Ovary (tissue), 9 donors: ENCODE data around the gene NRXN3. TPM values are rescaled to one million over a fixed set of nuclear protein-coding genes. Genes with fewer than 3 reads are reported as not detected.

Experiments used
- DNase-seq, 5 donors: peaks; one replicate each; pipeline ENCODE4 v3.0.0-alpha.2; 2019 to 2020
- H3K27ac ChIP-seq, 2 donors: fragments of 200-600 bp; one replicate each; pipeline versions ENCODE4 v1.5.1 to v1.8.0; 2019 to 2022
- H3K27me3 ChIP-seq: fragments of 200-600 bp; one replicate; pipeline ENCODE4 v1.8.0; 2022
- H3K36me3 ChIP-seq: fragments of 200-600 bp; sonication (generic); one replicate; pipeline ENCODE4 v1.5.1; 2019
- H3K4me1 ChIP-seq: one replicate; pipeline ENCODE4 v1.8.1; 2013; ENCODE audit warnings: mild to moderate bottlenecking, moderate library complexity; ENCODE audit not compliant: insufficient read depth
- H3K4me3 ChIP-seq: fragments of 200-600 bp; sonication (generic); one replicate; pipeline ENCODE4 v1.5.1; 2017
- H3K9me3 ChIP-seq, 2 donors: fragments of 200-600 bp in 1 of 2; sonication (generic) in 1 of 2; one replicate each; pipeline versions ENCODE4 v1.5.1 to v1.8.1; 2013 to 2019; ENCODE audit warnings: mild to moderate bottlenecking in 1 of 2, moderate library complexity in 1 of 2
- CTCF ChIP-seq, 3 donors: fragments of 450-650 bp in 2 of 3; fragments of 200-600 bp in 1 of 3; IDR thresholded peaks; one replicate each; pipeline versions ENCODE4 v1.5.1 to v1.8.0; 2016 to 2022; ENCODE audit warnings: antibody characterized with exemption in 3 of 3, mild to moderate bottlenecking in 1 of 3
- EP300 ChIP-seq: sonication (generic); formaldehyde crosslinking; IDR thresholded peaks from one replicate; pipeline ENCODE4 v1.6.1; 2017; ENCODE audit warnings: antibody characterized with exemption
- POLR2A ChIP-seq: fragments of 450-650 bp; IDR thresholded peaks from one replicate; pipeline ENCODE4 v1.6.1; 2017; ENCODE audit warnings: antibody characterized with exemption, mild to moderate bottlenecking, moderate library complexity
- WGBS, 3 donors: extraction: QIAGEN DNeasy Blood & Tissue Kit in 1 of 3; methylation state at CpG; one replicate each; pipeline versions ENCODE4 v1.1.5 to v1.1.7; 2013 to 2017; 5-methylcytosine and 5-hydroxymethylcytosine counted together
- intact Hi-C, 4 donors: fragments of 100-400 bp; cut with DNase I; formaldehyde crosslinking; loops; one replicate each; pipeline versions ENCODE4 v1.11.0 to v1.15.1; 2022 to 2023
- polyA plus RNA-seq, 2 donors: library from polyadenylated mRNA; stranded (reverse); fragments of 200-250 nt in 1 of 2; fragments of 350-450 nt in 1 of 2; fragmentation: Illumina TruSeq in 1 of 2; extraction: RNeasy Lipid Tissue Mini Kit (QIAGEN cat#74804) in 1 of 2; gene quantifications; one replicate each; pipeline ENCODE4 v1.2.3, GENCODE V29; 2013 to 2014
- total RNA-seq, 7 donors: library from RNA; depleted of rRNA in 2 of 7; stranded (reverse); fragments of >200 nt in 2 of 7; fragmentation: NEBNext Ultra II Directional in 3 of 7; extraction: Animal tissue kit (Norgen Biotek cat#: 25700) in 3 of 7; gene quantifications; one replicate each; pipeline versions ENCODE4 v1.1.0 to v1.2.4, GENCODE V29; 2016 to 2023
- donor health status: DM: no; HTN: no; CAD: no; lungs with moderate emphysema.
- donor health status: DM: no; HTN: no; CAD: no.
- donor health status: Bipolar disorder and iron deficiency.
- donor health status: DM: yes; HTN: yes; CAD: no.
- donor health status: DM: no; HTN: no; CAD: no.
- donor health status: DM: yes; HTN: yes; CAD: no.

NRXN3 gene
- total and polyA plus RNA-seq, 9 donors, result 0.28 to 6.2 (median 0.82) TPM

- no peaks in the 10 kb centered on the region for H3K36me3 ChIP-seq
- H3K4me1 ChIP-seq, result no peaks in the 10 kb centered on the region
- TF ChIP-seq CTCF (IDR thresholded peaks at IDR 0.05), result no peak
- no peak for TF ChIP-seq POLR2A
- TF ChIP-seq EP300, result no peak
- H3K9me3 ChIP-seq, result no peaks in the 10 kb centered on the region
- H3K27ac ChIP-seq, result no peak overlapping the region
- no peak overlapping the region for H3K4me3 ChIP-seq
- H3K27me3 ChIP-seq, result no peaks in the 10 kb centered on the region
- DNase-seq, result no peak
- intact Hi-C loops, result no loop called here
- 51 to 73% (median 62%) methylated on average over 1 of the region's 1 CpG for WGBS, 3 donors
Measured at GRCh38 chr14:79820866-79821535, 1650.8 kb downstream of the NRXN3 start.

GRCh38 chr14:79822034-79822433 is 1651.9 kb downstream of the NRXN3 start:
- Histone ChIP-seq H3K27me3 (no peaks in the 10 kb centered on the region), H3K27ac (no peak overlapping the region), H3K9me3 (no peaks in the 10 kb centered on the region), H3K36me3 (no peaks in the 10 kb centered on the region), H3K4me1 (no peaks in the 10 kb centered on the region), H3K4me3 (no peak overlapping the region)
- 56 to 58% (median 57%) methylated on average over 2 of the region's 2 CpGs for WGBS, 3 donors
- no peak for DNase-seq
- TF ChIP-seq CTCF (IDR thresholded peaks at IDR 0.05), result no peak
- intact Hi-C loops, result no loop called here

- Histone ChIP-seq H3K4me3 (no peak overlapping the region), H3K9me3 (no peaks in the 10 kb centered on the region), H3K27me3 (no peaks in the 10 kb centered on the region), H3K36me3 (no peaks in the 10 kb centered on the region), H3K4me1 (no peaks in the 10 kb centered on the region), H3K27ac (no peak overlapping the region)
- intact Hi-C loops, result no loop called here
- WGBS, 3 donors, result 45 to 63% (median 48%) methylated on average over 6 of the region's 6 CpGs
- TF ChIP-seq CTCF (IDR thresholded peaks at IDR 0.05) (no peak), EP300 (no peak), POLR2A (no peak)
- DNase-seq, result no peak
Measured at GRCh38 chr14:79825046-79825521, 1654.9 kb downstream of the NRXN3 start.

- Histone ChIP-seq H3K4me1 (no peaks in the 10 kb centered on the region), H3K27me3 (no peaks in the 10 kb centered on the region), H3K4me3 (no peak overlapping the region), H3K36me3 (no peaks in the 10 kb centered on the region), H3K27ac (no peak overlapping the region), H3K9me3 (no peaks in the 10 kb centered on the region)
- no peak for TF ChIP-seq EP300
- intact Hi-C loops, result no loop called here
- no peak for DNase-seq
- 84 to 90% (median 87%) methylated on average over 2 of the region's 2 CpGs for WGBS, 3 donors
Measured at GRCh38 chr14:79826362-79826761, 1656.2 kb downstream of the NRXN3 start.

GRCh38 chr14:79829405-79830166 is 1659.4 kb downstream of the NRXN3 start:
- Histone ChIP-seq H3K27me3 (no peaks in the 10 kb centered on the region), H3K4me1 (no peaks in the 10 kb centered on the region), H3K9me3 (no peaks in the 10 kb centered on the region), H3K4me3 (no peak overlapping the region), H3K36me3 (no peaks in the 10 kb centered on the region), H3K27ac (no peak overlapping the region)
- 86 to 93% (median 88%) methylated on average over 3 of the region's 3 CpGs for WGBS, 3 donors
- no peak for DNase-seq
- no peak for TF ChIP-seq POLR2A
- no peak for TF ChIP-seq CTCF (IDR thresholded peaks at IDR 0.05)
- intact Hi-C loops, result no loop called here
